ENCODE data around the gene ERP44. TPM values are rescaled to one million over a fixed set of nuclear protein-coding genes. Genes with fewer than 3 reads are reported as not detected.

The ERP44 gene
- total RNA-seq, 5 donors from 2014 or later (not counting 1 experiment from before 2014, with no cell fraction given), result 11.3 to 15.1 (median 12.5) TPM

DNA sequence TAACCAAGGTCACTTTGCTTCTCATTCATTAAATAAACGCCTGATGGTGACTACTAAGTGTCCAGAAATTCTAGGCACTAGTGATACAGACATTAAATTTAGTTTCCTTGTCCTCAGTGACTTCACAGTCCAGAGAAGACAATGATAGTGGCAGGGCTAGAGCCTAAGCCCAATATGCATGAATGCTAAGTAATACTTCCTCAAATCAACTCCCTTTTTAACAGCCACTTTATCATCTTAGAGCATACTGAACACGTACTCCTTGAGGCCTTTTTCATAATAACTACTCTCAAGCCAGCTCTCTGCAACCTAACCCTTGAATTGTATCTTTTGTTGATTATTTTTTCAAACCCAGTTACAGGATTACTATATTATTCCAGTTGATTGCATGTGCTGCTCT lies 118.2 kb downstream of the ERP44 start:
- Histone ChIP-seq H3K27ac (ENCODE audit: low read length) (no peak overlapping the region), H3K9me3 (no peaks in the 10 kb centered on the region), H3K4me1 (ENCODE audit: control insufficient read depth in 1 of 2, extremely low read depth in 1 of 2, insufficient read depth in 2 of 2, low read length in 2 of 2) (no peaks in the 10 kb centered on the region), H3K27me3 (replicated peaks in 1 of 2; ENCODE audit: control insufficient read depth in 2 of 2, extremely low read depth in 1 of 2, insufficient read depth in 2 of 2, low read length in 1 of 2) (no peaks in the 10 kb centered on the region), H3K4me3 (ENCODE audit: control insufficient read depth in 1 of 2, extremely low read depth in 1 of 2, low read length in 1 of 2) (no peak overlapping the region), H3K36me3 (ENCODE audit: control insufficient read depth in 2 of 2, extremely low read depth in 1 of 2, insufficient read depth in 1 of 2, low read length in 1 of 2) (peaks cover 0 to 28% of the 10 kb centered on the region in 2 donors)
- Mint-ChIP-seq H3K4me3 (no peak overlapping the region), H3K27ac (peak overlapping the region; percentile 25 to 40), H3K9me3 (no peaks in the 10 kb centered on the region), H3K27me3 (no peaks in the 10 kb centered on the region), H3K4me1 (peaks cover 0 to 5% (median 0%) of the 10 kb centered on the region in 3 donors), H3K36me3 (peaks cover 18% of the 10 kb centered on the region)
- POLR2A ChIA-PET, result no interaction called here
- ATAC-seq (replicated peaks in 1 of 4), result no peak
- no peak for DNase-seq
- CTCF ChIA-PET, result no interaction called here
- WGBS (ENCODE audit: insufficient coverage), result no CpG with 5 or more reads among the region's 2 CpGs

DNA sequence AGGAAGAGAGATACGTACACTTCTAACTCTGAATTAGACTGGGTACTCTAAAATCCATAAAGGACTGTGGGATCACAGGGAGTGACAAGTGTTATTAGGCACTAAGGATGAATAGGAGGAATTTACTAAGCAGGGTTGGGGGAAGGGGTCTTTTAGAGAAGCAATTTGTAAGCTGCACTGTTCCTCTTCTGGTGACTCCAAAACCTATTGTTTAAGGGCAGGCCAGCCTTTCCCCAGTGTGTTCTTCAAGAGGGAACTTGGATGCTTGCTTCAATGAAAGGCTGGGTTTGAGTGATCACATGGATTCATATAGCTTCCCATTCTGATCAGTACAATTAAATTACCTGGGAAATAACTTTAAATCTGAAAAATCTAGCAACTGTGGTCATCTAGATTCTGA lies 120.6 kb downstream of the ERP44 start:
- H3K4me1 Mint-ChIP-seq, result peaks cover 0 to 5% (median 0%) of the 10 kb centered on the region in 3 donors
- Histone ChIP-seq H3K4me3 (ENCODE audit: control insufficient read depth in 1 of 2, extremely low read depth in 1 of 2, low read length in 1 of 2) (no peak overlapping the region), H3K9me3 (no peaks in the 10 kb centered on the region), H3K27me3 (replicated peaks in 1 of 2; ENCODE audit: control insufficient read depth in 2 of 2, extremely low read depth in 1 of 2, insufficient read depth in 2 of 2, low read length in 1 of 2) (no peaks in the 10 kb centered on the region), H3K4me1 (ENCODE audit: control insufficient read depth in 1 of 2, extremely low read depth in 1 of 2, insufficient read depth in 2 of 2, low read length in 2 of 2) (no peaks in the 10 kb centered on the region), H3K27ac (ENCODE audit: low read length) (no peak overlapping the region), H3K36me3 (ENCODE audit: control insufficient read depth in 2 of 2, extremely low read depth in 1 of 2, insufficient read depth in 1 of 2, low read length in 1 of 2) (peaks cover 0 to 23% of the 10 kb centered on the region in 2 donors)
- CTCF ChIA-PET, result interaction anchor here (0.5 to 0.8 kb wide), 4 partner anchors 25 to 310 kb away, joined by 3 to 4 read pairs (median 3); no protein-coding TSS in a partner anchor
- no peaks in the 10 kb centered on the region for H3K9me3 Mint-ChIP-seq
- DNase-seq (no peak), ATAC-seq (replicated peaks in 1 of 4) (no peak)
- POLR2A ChIA-PET, result no interaction called here
- peaks cover 23% of the 10 kb centered on the region for H3K36me3 Mint-ChIP-seq
- no peaks in the 10 kb centered on the region for H3K27me3 Mint-ChIP-seq
- H3K27ac Mint-ChIP-seq, result peak overlapping the region in 1 of 2 donors; percentile 65
- H3K4me3 Mint-ChIP-seq, result no peak overlapping the region
- WGBS (ENCODE audit: insufficient coverage), result 100% methylated on average over 1 of the region's 1 CpG

DNA sequence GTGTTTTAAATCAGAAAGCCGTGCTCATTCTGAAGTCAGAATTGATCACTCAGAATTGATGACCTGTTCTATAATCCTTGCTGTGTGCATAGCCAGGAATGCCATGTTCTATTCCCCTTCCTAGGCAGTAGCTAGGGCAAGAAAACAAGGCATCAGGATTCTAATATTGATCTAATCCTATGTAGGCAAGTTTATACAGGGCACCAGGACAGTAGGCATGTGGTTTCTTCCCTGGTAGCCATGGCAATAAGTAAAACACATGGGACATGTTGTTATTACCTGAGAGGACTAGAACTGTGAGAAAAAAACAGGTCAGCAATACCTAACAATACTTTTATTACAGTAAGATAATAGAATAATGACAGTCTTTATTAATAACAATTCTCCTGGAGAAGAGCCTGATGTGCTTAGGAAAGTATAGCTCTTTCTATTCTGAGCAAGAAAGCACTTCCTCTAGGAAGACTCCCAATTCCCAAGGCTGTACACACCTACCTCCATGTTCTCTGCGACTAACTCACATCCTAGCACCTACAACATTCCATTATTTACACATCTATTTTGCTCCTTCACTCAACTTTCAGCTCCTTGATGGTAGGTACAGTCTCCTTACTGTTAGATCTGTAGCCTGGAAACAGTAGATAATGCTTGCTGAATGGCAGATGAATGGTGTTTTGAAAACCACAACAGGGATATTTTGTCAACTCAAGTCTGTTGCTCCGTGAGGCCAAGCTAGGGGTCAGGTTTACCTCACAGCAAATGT lies 121.6 kb downstream of the ERP44 start:
- H3K27ac ChIP-seq (ENCODE audit: low read length), result no peak overlapping the region
- H3K4me3 ChIP-seq (ENCODE audit: control insufficient read depth in 1 of 2, extremely low read depth in 1 of 2, low read length in 1 of 2), result no peak overlapping the region
- no peak for DNase-seq
- ChIA-PET CTCF (no interaction called here), POLR2A (no interaction called here)
- no peak overlapping the region for H3K4me3 Mint-ChIP-seq
- ATAC-seq (replicated peaks in 1 of 4), result no peak
- 100% methylated on average over 2 of the region's 3 CpGs for WGBS (ENCODE audit: insufficient coverage)
- H3K4me1 ChIP-seq (ENCODE audit: control insufficient read depth in 1 of 2, extremely low read depth in 1 of 2, insufficient read depth in 2 of 2, low read length in 2 of 2), result no peaks in the 10 kb centered on the region
- H3K4me1 Mint-ChIP-seq, result peaks cover 0 to 5% (median 0%) of the 10 kb centered on the region in 3 donors
- H3K27ac Mint-ChIP-seq, result no peak overlapping the region
- no peaks in the 10 kb centered on the region for H3K27me3 Mint-ChIP-seq
- no peaks in the 10 kb centered on the region for H3K27me3 ChIP-seq (replicated peaks in 1 of 2; ENCODE audit: control insufficient read depth in 2 of 2, extremely low read depth in 1 of 2, insufficient read depth in 2 of 2, low read length in 1 of 2)
- H3K36me3 ChIP-seq (ENCODE audit: control insufficient read depth in 2 of 2, extremely low read depth in 1 of 2, insufficient read depth in 1 of 2, low read length in 1 of 2), result peaks cover 0 to 20% of the 10 kb centered on the region in 2 donors
- H3K9me3 Mint-ChIP-seq, result no peaks in the 10 kb centered on the region
- no peaks in the 10 kb centered on the region for H3K9me3 ChIP-seq
- peaks cover 22% of the 10 kb centered on the region for H3K36me3 Mint-ChIP-seq

DNA sequence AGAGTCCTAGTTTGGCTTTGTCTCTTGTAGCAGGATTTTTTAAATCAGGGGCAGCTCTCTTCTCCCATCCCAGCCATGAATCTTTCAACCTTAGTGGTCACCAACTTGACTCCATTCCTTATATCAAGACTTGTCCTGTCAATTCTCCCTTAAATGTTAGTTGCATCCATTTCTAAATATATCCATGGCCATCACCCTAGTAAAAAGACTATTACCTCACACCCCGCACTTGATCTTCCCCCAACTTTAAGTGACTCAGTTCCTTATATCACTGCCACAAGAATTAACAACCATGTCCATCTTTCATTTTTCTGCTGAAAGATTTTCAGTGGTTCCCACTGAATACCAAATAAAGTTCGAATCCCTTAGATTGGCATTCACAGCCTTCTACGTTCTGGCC lies 125.3 kb downstream of the ERP44 start:
- no peak overlapping the region for H3K4me3 ChIP-seq (ENCODE audit: control insufficient read depth in 1 of 2, extremely low read depth in 1 of 2, low read length in 1 of 2)
- peaks cover 0 to 26% of the 10 kb centered on the region in 2 donors for H3K36me3 ChIP-seq (ENCODE audit: control insufficient read depth in 2 of 2, extremely low read depth in 1 of 2, insufficient read depth in 1 of 2, low read length in 1 of 2)
- H3K4me1 ChIP-seq (ENCODE audit: control insufficient read depth in 1 of 2, extremely low read depth in 1 of 2, insufficient read depth in 2 of 2, low read length in 2 of 2), result no peaks in the 10 kb centered on the region
- 100% methylated on average over 1 of the region's 3 CpGs for WGBS (ENCODE audit: insufficient coverage)
- Mint-ChIP-seq H3K27ac (no peak overlapping the region), H3K27me3 (no peaks in the 10 kb centered on the region), H3K4me1 (no peaks in the 10 kb centered on the region), H3K36me3 (peaks cover 33% of the 10 kb centered on the region), H3K9me3 (no peaks in the 10 kb centered on the region), H3K4me3 (no peak overlapping the region)
- ChIA-PET CTCF (no interaction called here), POLR2A (no interaction called here)
- no peak overlapping the region for H3K27ac ChIP-seq (ENCODE audit: low read length)
- DNase-seq, result no peak
- H3K9me3 ChIP-seq, result no peaks in the 10 kb centered on the region
- no peak for ATAC-seq (replicated peaks in 1 of 4)
- H3K27me3 ChIP-seq (replicated peaks in 1 of 2; ENCODE audit: control insufficient read depth in 2 of 2, extremely low read depth in 1 of 2, insufficient read depth in 2 of 2, low read length in 1 of 2), result no peaks in the 10 kb centered on the region

DNA sequence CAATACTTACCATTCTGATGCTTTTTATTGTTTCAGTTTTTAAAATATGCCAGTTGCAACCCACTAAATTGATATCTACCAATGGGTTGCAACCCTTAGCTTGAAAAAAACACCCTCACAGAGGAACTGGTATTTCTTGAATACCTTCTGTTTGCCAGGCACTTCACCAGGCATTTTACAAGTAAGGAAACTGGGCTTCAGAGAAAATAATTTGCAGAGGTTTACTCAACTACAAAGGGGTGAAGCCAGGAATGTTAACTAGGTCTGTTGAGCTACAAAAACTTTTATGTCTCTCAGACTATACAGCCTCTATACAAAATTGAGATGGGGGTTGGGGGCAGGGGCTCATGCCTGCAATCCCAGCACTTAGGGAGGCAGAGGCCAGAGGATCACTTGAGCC lies 127.4 kb downstream of the ERP44 start:
- H3K9me3 ChIP-seq, result no peaks in the 10 kb centered on the region
- H3K4me3 Mint-ChIP-seq, result no peak overlapping the region
- ChIA-PET CTCF (no interaction called here), POLR2A (no interaction called here)
- H3K36me3 Mint-ChIP-seq, result peaks cover 41% of the 10 kb centered on the region
- peaks cover 0 to 25% of the 10 kb centered on the region in 2 donors for H3K36me3 ChIP-seq (ENCODE audit: control insufficient read depth in 2 of 2, extremely low read depth in 1 of 2, insufficient read depth in 1 of 2, low read length in 1 of 2)
- H3K27ac Mint-ChIP-seq, result no peak overlapping the region
- no peak overlapping the region for H3K4me3 ChIP-seq (ENCODE audit: control insufficient read depth in 1 of 2, extremely low read depth in 1 of 2, low read length in 1 of 2)
- no peaks in the 10 kb centered on the region for H3K9me3 Mint-ChIP-seq
- H3K4me1 Mint-ChIP-seq, result no peaks in the 10 kb centered on the region
- H3K27ac ChIP-seq (ENCODE audit: low read length), result no peak overlapping the region
- H3K27me3 ChIP-seq (replicated peaks in 1 of 2; ENCODE audit: control insufficient read depth in 2 of 2, extremely low read depth in 1 of 2, insufficient read depth in 2 of 2, low read length in 1 of 2), result no peaks in the 10 kb centered on the region
- no peaks in the 10 kb centered on the region for H3K4me1 ChIP-seq (ENCODE audit: control insufficient read depth in 1 of 2, extremely low read depth in 1 of 2, insufficient read depth in 2 of 2, low read length in 2 of 2)
- no peaks in the 10 kb centered on the region for H3K27me3 Mint-ChIP-seq
- no peak for DNase-seq
- no peak for ATAC-seq (replicated peaks in 1 of 4)

DNA sequence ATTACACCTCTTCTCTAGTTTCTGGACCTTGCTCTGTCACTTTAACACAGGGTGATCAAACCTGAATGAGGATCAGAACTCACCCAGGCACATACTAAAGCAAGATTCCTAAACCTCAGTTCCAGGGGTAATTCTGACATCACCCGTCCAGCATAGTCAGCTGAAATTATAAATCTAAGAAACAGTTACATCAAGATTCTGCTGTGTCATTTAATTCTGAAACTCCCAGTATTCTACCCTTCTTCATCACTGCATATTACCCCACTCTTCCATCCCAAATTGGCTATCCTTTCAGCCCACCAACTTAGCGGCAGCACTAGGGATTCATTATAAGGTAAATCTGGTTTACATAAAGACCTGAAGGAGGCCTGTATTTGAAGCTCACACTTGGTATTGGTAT lies 128.3 kb downstream of the ERP44 start:
- CTCF ChIA-PET, result no interaction called here
- H3K36me3 Mint-ChIP-seq, result peaks cover 37% of the 10 kb centered on the region
- no peaks in the 10 kb centered on the region for H3K4me1 Mint-ChIP-seq

More for the DNA sequence above, 128.3 kb downstream of the ERP44 start:
- no peaks in the 10 kb centered on the region for H3K4me1 ChIP-seq (ENCODE audit: control insufficient read depth in 1 of 2, extremely low read depth in 1 of 2, insufficient read depth in 2 of 2, low read length in 2 of 2)
- Mint-ChIP-seq H3K4me3 (no peak overlapping the region), H3K9me3 (no peaks in the 10 kb centered on the region), H3K27me3 (no peaks in the 10 kb centered on the region), H3K27ac (peak overlapping the region in 1 of 2 donors; percentile 18)
- no peak overlapping the region for H3K27ac ChIP-seq (ENCODE audit: low read length)
- POLR2A ChIA-PET, result interaction anchor here in 1 of 2 donors (0.5 to 0.7 kb wide), 2 partner anchors 27 to 443 kb away, joined by 3 read pairs; no protein-coding TSS in a partner anchor
- WGBS (ENCODE audit: insufficient coverage), result no CpG with 5 or more reads among the region's 2 CpGs
- peaks cover 0 to 20% of the 10 kb centered on the region in 2 donors for H3K36me3 ChIP-seq (ENCODE audit: control insufficient read depth in 2 of 2, extremely low read depth in 1 of 2, insufficient read depth in 1 of 2, low read length in 1 of 2)
- no peak overlapping the region for H3K4me3 ChIP-seq (ENCODE audit: control insufficient read depth in 1 of 2, extremely low read depth in 1 of 2, low read length in 1 of 2)
- DNase-seq (no peak), ATAC-seq (replicated peaks in 1 of 4) (no peak)
- no peaks in the 10 kb centered on the region for H3K9me3 ChIP-seq
- H3K27me3 ChIP-seq (replicated peaks in 1 of 2; ENCODE audit: control insufficient read depth in 2 of 2, extremely low read depth in 1 of 2, insufficient read depth in 2 of 2, low read length in 1 of 2), result no peaks in the 10 kb centered on the region

All from T-cell (primary cell).